ENCODE results near the gene DHRS3.

DHRS3 gene

DNA sequence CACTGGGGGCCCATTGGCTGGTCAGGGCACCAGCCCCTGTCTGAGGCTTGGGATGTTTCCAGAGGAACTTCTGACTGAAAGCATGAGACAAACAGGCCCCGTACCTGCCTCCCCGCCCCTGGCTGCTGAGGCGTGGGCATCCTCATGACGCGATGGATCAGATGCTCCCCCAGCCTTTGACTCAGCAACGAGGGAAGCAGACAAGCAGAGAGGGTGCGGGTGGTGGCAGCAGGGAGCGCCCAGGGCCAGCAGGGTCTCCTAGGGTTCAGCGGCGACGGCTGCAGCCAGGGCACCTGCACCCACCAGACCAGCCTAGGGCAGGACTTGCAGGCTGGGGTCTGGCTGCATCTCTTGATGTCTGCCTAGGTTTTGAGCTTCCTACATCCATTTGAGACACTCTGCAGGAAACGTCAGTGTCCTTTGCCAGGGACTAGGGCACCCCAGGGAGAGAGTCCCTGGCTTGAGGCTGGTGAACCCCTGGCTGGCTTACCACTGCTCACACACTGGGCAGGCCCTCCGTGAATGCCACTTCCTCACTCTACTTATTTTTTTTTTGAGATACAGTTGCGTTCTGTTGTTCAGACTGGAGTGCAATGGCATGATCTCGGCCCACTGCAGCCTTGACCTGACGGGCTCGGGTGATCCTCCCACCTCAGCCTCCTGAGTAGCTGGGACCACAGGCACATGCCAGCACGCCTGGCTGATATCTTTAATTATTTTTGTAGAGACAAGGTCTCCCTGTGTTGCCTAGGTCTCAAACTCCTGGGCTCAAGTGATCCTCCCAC, 63.3 kb downstream of the DHRS3 start:
- DNase-seq (ENCODE audit: low read depth in 1 of 2, low spot score in 1 of 2) = no peak

- no peak for DNase-seq (ENCODE audit: low read depth in 1 of 2, low spot score in 1 of 2)
Observed at GRCh38 chr1:12553963-12554362, 64.0 kb downstream of the DHRS3 start.

DNA sequence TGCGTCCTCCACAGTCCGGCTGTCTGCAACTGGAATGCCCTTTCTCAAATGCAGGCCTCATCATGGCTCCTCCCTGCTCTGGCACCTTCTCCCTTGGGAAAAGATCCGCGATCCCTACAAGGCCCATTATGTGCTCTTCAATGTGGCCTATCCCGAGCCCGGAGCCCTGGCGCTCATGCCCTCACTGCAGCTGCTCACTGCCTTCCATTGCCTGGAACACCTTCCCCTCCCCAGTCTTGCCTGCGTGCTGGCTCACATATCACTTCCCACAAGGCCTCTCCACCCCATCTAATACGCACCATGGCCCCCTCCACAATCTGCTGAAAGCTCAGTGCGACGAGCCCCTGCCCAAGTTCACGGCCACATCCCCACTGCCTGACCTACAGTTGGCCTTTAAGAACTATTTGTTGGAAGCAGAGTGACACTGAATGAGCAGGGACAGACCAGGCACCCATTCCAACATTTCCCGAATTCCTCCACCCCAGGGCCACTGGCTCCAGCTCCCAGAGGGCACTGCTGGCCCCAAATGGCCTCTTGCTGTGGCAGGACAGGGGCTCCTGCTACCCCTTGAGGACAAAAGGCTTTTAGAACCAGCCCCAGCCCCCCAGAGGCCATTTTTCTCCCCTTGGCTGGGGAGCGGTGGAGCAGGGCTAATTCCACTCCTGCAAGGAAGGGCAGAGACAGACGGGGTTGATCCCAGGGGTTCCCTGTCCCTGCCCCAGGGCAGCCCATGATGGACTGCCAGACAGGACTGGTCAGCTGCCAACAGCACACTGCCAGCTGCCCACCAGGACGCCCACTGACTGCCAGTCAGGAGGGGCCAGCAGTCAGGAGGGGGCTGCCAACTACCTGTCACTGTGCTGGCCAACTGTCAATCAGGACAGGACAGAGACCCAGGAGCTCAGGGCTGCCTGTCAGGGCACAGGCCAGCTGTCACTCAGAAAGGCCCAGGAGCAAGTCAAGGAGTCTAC, 64.8 kb downstream of the DHRS3 start:
- no peak for DNase-seq (ENCODE audit: low read depth in 1 of 2, low spot score in 1 of 2)

- DNase-seq (ENCODE audit: low read depth in 1 of 2, low spot score in 1 of 2) = no peak
Observed at GRCh38 chr1:12552111-12552888, 65.7 kb downstream of the DHRS3 start.

GRCh38 chr1:12551584-12551983, 66.4 kb downstream of the DHRS3 start:
- no peak for DNase-seq (ENCODE audit: low read depth in 1 of 2, low spot score in 1 of 2)

DNA sequence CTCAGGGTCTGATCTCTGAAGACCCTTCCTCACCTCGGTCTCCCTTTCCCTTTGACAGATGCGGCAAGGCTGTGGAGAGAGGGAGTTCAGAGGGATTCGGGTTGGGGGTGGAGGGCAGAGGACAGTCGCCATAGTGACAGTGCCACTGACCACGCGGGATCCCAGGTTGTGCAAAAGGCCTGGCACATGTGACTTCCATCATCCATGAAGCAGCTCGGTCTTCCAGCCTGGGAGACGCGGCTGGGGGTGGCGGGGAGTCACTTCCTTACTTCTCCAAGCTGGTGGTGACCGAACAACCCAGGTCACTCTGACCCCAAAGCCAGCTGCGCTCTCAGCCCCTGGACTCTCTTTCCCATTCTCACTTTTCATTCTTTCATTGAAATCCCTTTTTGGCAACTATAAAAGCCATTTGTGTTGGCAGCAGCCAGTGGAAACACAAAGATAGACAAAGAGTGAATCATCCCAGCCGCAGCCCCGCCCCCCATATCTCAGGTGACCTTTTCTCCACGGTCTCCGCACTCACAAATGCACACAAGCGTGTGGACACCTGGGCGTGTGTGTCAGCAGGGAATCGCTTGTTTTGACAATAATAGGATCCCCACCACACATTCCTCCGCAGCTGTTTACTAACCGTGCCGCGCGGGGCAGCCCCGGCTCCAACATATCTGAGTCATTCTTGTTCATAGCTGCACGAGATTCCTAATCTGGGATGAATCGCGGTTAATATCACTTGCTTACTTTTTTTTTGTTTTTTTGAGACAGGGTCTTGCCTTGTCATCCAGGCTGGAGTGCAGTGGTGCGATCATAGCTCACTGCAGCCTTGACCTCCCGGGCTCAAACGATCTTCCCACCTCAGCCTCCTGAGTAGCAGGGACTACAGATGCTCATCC, 68.3 kb downstream of the DHRS3 start:
- peak in 1 of 2 donors; percentile 9 for DNase-seq (ENCODE audit: low read depth in 1 of 2, low spot score in 1 of 2)

GRCh38 chr1:12548973-12549459, 69.0 kb downstream of the DHRS3 start:
- DNase-seq (ENCODE audit: low read depth in 1 of 2, low spot score in 1 of 2) = no peak

DNA sequence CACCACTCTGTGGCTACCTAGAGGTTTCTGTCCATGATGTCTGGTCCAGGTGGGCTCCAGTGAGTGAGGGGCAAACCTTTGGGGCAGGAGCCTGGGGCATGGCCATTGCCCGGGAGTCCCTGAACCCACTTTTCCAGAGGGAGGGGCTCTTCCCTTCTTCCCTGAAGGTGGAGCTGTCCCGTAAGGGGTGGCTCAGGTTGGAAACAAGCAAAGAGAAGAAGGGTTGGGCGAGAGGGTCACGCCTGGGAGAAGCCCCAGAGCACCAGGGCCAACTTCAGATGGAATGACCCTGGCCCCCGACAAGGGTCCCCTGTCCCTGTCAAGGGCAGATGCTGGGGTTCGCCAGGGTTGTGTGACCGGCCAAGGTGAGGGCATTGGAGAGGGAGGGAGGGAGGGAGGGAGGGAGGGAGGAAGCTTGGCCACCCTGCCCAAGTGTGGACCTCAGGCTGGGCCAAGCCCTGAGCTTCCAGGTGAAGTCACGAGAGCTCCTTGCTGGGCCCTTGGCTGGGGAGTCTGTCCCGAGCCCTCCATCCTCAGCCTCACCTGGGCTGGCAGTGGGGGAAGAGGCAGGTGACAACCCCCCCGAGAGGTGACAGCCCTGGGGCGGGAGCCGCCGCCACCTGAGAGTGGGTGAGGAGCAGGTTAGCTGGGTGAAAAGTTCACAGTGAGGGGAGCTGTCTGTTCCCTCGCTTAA, 69.6 kb downstream of the DHRS3 start:
- DNase-seq (ENCODE audit: low read depth in 1 of 2, low spot score in 1 of 2) = no peak

GRCh38 chr1:12547586-12548225, 70.3 kb downstream of the DHRS3 start:
- no peak for DNase-seq (ENCODE audit: low read depth in 1 of 2, low spot score in 1 of 2)

- DNase-seq (ENCODE audit: low read depth in 1 of 2, low spot score in 1 of 2) = no peak
Observed at GRCh38 chr1:12546771-12547585, 71.0 kb downstream of the DHRS3 start.

DNA sequence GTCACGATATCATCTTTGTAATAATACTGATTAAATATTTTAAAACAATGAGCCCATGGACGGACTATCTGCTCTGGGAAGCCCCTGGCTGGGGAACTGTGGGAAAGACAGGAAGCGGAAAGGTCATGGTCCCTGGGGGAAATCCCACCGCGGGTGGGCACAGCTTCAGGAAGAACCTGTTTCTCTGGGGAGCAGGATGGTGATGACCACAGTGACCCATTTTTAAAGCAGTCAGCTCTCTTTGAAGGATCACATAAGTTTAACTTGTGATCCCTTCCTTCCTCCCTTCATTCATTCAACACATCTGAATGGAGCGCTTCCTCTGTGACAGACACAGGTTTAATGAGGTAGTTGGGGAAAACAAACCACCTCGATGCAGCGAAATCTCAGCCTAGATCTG, 73.0 kb downstream of the DHRS3 start:
- DNase-seq (ENCODE audit: low read depth in 1 of 2, low spot score in 1 of 2) = no peak

- DNase-seq (ENCODE audit: low read depth in 1 of 2, low spot score in 1 of 2) = no peak
Observed at GRCh38 chr1:12544357-12544756, 73.7 kb downstream of the DHRS3 start.

- DNase-seq (ENCODE audit: low read depth in 1 of 2, low spot score in 1 of 2) = no peak
Observed at GRCh38 chr1:12543740-12544154, 74.3 kb downstream of the DHRS3 start.

DNA sequence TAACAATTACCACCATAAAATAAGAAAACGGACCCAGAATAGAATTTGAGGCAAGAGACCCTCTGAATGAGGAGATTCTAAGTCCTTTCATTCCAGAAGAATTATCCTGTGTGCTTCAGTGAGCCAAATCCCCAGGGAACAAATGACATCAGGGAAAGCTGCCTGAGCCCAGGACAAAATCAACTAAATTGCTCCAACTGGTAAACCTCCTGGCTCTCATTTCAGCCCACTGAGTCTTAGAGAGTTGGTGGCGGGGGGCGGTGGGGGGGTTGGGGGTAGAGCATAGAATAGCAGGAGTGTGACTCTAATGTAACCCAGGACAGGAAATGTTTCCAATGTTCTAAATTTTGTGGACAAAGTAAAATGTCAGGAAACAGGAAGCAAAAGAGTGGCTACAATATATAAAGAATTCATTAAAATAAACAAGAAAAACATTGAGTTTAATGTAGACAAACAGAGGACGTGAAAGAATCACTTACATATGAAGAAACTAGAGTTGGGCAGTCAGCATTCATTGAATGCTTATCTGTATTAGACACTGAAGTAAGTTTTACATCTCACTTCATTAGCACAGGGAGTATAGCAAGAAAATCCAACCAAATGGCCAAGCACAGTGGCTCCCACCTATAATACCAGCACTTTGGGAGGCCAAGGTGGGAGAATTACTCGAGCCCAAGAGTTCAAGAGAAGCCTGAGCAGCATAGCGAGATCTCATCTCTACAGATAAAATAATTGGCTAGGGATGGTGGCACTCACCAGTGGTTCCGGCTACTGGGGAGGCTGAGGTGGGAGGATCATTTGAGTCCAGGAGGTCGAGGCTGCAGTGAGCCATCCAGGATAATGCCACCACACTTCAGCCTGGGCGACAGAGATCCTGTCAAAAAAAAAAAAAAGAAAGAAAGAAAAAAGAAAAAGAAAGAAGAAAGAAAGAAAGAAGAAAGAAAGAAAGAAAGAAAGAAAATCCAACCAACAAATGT, 75.1 kb downstream of the DHRS3 start:
- DNase-seq (ENCODE audit: low read depth in 1 of 2, low spot score in 1 of 2) = no peak

DNA sequence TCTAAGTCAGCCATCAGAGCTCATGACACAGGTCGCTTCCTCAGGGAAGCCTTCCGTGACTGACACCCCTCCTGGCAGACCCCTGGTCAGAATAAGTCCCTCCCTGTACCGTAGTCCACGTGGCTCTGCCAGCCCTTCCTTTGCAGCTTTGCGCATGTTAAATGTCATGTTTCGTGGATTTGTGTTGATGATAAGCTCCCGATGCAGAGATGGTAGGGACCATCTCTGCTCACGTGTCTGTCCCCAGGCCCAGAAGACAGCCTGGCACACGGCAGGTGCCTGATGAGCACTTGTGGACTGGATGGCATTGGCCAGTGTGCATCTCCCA, 75.9 kb downstream of the DHRS3 start:
- no peak for DNase-seq (ENCODE audit: low read depth in 1 of 2, low spot score in 1 of 2)

- DNase-seq (ENCODE audit: low read depth in 1 of 2, low spot score in 1 of 2) = no peak
Observed at GRCh38 chr1:12541274-12542137, 76.5 kb downstream of the DHRS3 start.
